Stimulated activated CD4-positive, alpha-beta T cell treated with anti-CD3 and anti-CD28 coated beads, Interleukin-15, amount 100 ng/mL, for 24 hours (primary cell): ENCODE results near the gene OR2AJ1.

Source experiments
- DNase-seq: peaks from one replicate; pipeline ENCODE4 v3.0.0-alpha.2; 2020

Gene OR2AJ1, protein sequence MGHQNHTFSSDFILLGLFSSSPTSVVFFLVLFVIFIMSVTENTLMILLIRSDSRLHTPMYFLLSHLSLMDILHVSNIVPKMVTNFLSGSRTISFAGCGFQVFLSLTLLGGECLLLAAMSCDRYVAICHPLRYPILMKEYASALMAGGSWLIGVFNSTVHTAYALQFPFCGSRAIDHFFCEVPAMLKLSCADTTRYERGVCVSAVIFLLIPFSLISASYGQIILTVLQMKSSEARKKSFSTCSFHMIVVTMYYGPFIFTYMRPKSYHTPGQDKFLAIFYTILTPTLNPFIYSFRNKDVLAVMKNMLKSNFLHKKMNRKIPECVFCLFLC

GRCh38 chr1:247924868-247925267 lies at the start of gene OR2AJ1:
Gene OR2AJ1 (plus strand): TSS chr1:247924889. CDS start chr1:247933769, 8,880 bp downstream.
- no peak for DNase-seq

- DNase-seq, result no peak
Observed at GRCh38 chr1:247883346-247883745, 41.3 kb upstream of the OR2AJ1 start.

- DNase-seq, result no peak
Observed at GRCh38 chr1:247884797-247885413, 39.8 kb upstream of the OR2AJ1 start.

- DNase-seq, result no peak
Observed at GRCh38 chr1:247895163-247895637, 29.5 kb upstream of the OR2AJ1 start, which contains the start of gene OR2W3. Gene OR2W3 (plus strand): TSS chr1:247895587. CDS start chr1:247895587, 0 bp downstream.

- no peak for DNase-seq
Observed at GRCh38 chr1:247895976-247896375, 28.7 kb upstream of the OR2AJ1 start.

DNA sequence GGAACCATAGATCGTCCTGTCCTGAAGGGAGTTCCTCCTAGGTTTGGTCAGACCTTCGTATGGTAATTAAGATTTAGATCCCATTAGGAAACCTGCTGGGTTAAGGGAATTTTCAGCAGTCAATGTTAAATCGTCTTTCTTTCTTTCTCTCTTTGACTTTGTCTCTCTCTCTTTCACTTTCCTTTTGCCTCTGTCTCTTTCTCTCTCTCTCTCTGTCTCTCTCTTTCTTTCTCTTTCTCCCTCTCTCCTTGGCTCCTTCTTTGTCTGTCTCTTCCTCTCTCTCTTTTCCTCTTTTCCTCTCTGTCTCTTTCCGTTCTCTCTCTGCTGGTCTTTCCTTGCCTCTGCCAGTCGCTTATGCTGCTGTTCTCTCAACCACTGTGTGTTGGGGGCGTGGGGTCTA lies 20.6 kb upstream of the OR2AJ1 start:
- no peak for DNase-seq

GRCh38 chr1:247905181-247905580 lies 19.5 kb upstream of the OR2AJ1 start:
- no peak for DNase-seq

- DNase-seq, result no peak
Observed at GRCh38 chr1:247905910-247906503, 18.7 kb upstream of the OR2AJ1 start.

DNA sequence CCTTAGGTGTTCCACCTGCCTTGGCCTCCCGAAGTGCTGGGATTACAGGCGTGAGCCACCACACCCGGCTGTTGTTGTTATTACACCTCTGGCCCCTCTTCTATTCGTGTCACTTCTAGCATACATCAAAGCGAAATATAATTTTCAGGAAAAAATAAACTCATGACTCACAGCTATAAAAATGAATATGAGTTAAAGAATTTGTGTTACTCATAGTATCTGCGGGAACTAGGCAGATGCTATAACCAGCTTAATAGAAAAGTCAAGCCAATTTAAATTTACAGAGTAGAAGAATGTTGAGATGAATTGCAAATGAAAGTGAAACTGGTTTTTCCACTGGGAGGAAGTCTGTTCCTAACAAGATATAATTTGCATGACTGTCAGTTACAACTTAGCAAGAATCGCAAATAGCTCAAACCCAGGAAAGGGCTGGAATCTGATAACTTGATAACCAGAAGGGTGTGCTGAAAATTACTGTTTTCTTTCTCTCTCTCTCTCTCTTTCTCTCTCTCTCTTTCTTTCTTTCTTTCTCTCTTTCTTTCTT lies 18.1 kb upstream of the OR2AJ1 start:
- DNase-seq, result peak; percentile 20

- DNase-seq, result no peak
Observed at GRCh38 chr1:247908766-247909165, 15.9 kb upstream of the OR2AJ1 start.

DNA sequence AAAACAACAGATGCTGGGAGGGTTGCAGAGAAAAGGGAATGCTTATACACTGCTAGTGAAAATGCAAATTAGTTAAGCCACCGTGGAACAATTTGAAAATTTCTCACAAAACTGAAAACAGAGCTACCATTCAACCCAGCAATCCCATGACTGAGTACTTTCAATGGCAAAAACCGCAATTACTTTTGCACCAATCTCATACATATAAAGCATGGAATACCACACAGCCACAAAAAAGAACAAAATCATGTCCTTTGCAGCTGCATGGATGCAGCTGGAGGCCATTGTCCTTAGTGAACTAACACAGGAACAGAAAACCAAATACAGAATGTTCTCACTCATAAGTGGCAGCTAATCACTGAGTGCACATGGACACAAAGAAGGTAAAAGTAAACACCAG lies 10.9 kb upstream of the OR2AJ1 start:
- no peak for DNase-seq

DNA sequence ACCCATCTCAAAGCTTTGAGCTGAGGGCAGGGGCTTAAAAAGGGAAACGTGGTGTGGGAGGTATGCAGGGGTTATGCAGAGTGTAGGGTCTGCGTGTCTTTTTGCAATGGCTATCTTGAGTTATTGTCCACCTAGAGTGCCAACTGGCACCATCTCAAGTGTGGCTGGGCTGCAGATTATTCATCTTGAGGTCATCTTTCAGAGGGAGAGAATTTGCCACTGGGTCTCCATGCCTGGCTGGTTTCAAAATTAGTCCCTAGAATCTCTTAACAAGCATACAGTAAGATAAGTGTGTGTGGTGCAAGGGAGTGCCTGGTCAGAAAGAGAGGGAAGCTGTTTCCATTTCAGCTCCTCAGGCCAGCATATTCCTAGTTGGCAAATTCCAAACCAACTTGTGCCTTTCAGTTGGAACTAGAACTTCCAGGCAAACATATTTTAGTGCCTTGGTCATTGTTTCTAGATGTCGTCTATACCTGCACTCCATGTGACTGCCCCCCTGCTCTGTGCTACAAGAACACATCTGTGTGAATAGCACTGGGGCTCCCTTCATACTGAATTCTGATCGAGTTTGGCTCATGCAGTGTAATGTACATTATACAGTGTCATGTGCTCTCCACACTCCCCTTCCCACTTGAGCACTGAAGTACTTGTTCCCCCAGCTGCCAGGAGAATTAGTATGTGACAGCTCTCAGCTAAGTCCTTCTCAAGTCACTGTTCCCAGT lies 9.6 kb upstream of the OR2AJ1 start:
- DNase-seq, result no peak

DNA sequence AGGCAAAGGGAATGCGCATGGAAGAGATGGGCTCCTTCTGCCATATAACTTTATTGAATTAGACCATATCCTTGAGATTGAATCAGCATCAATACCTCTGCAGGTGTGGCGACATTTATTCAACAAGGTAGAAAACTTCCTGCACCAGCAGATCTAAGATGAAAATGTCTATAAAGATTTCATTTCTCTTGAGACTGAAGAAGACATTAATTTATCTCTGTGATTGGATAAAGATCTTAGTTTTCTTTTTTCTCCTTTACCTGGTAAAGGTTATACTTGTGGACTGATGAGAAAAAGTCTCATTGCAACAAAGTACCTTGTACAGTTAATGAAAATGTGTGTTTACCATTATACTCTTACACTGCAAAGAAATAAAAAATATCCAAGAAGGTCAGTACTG lies 4.7 kb upstream of the OR2AJ1 start, which contains the start of gene OR2T8:
Gene OR2T8, plus strand, starts transcription at position 301 of the 400 bp plus-strand sequence. CDS start 766 bp downstream, outside the sequence.
- DNase-seq, result no peak

DNA sequence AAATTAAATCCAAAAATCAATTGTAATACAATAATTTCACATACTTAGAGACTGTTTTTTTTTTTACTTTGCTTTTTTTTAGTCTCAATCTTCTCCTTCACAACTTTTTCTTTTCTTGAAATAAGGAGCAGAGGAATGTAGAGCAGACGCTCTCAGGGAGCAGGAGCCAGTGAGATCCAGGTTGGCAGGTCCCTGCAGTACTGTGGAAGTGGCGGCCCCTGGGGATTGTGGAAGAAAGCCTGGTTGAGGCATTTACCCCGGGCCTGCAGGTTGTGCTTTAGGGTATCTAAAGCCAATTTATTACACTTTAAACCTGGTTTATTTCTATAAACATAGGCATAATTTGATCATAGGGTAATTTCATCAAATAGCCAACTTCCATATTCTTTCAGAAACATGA lies 748 bp upstream of the OR2AJ1 start:
- DNase-seq, result no peak

GRCh38 chr1:247933989-247934388 lies 9.3 kb downstream of the OR2AJ1 start:
- DNase-seq, result no peak

- DNase-seq, result no peak
Observed at GRCh38 chr1:247935781-247936180, 11.1 kb downstream of the OR2AJ1 start.

- DNase-seq, result no peak
Observed at GRCh38 chr1:247936415-247936814, 11.7 kb downstream of the OR2AJ1 start.

DNA sequence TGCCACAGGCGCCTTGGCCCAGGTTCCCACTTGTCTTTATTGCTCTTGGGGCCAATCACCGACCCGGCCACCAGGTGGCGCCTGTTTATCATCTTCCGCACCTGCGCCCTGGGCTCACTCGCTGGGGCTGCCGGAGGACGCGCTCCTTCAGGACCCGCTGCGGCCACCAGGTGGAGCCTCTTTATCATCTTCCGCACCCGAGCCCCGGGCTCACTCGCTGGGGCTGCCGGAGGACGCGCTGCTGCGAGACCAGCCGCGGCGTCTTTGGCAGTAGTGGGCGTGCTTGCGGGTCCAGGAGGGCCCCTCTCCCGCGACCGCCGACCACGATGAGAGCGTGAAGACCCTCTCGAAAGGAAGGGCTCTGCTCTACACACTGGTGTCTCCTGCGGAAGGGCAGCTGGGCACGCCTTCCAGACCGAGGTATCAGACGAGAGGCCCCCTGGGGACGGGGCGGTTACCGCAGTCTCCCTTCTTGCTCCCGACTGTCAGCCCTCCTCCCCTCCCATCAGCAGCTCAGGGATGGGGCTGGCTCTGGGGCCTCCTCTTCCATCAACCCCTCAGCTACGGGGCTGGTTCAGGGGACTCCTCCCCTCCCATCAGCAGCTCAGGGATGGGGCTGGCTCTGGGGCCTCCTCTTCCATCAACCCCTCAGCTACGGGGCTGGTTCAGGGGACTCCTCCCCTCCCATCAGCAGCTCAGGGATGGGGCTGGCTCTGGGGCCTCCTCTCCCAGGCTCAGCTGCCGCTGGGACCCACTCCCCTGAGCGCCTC lies 12.5 kb downstream of the OR2AJ1 start:
- peak; percentile 96 for DNase-seq

GRCh38 chr1:247942624-247943023 lies 17.9 kb downstream of the OR2AJ1 start:
- DNase-seq, result no peak

DNA sequence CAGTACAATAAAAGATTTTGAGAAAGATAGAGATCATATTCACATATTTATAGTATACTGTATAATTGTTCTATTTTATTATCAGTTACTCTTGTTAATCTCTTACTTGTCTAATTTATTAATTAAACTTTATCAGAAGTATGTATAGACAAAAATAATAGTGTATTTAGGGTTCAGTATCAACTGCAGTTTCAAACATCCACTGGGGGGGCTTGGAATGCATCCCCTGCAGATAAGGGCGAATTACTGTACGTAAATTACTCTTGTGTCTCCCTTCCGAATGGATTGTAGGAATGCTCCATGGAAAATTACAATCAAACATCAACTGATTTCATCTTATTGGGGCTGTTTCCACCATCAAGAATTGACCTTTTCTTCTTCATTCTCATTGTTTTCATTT lies 23.9 kb downstream of the OR2AJ1 start, which contains the start of gene OR2L8:
Gene OR2L8, plus strand, starts transcription at position 301 of the 400 bp plus-strand sequence. Its CDS starts 0 bp downstream, at position 301.
- no peak for DNase-seq

DNA sequence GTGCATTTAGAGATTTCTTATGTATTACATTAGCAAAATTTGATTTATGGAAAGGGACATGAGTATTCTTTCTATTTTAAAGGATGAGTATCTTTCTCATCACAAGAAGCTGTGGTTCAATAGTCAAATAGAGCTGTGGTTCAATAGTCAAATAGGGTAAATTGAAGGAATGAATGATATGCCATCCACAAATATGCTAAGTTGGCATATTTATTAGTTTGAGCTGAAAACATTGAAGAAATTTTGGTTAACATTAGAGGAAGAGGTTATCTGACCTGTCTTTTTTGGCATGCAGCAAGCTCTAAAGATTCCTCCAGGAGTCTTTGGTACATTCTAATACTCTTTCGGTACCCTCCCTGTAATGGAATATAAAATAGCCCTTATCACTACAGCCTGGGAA lies 28.7 kb downstream of the OR2AJ1 start:
- DNase-seq, result no peak

DNA sequence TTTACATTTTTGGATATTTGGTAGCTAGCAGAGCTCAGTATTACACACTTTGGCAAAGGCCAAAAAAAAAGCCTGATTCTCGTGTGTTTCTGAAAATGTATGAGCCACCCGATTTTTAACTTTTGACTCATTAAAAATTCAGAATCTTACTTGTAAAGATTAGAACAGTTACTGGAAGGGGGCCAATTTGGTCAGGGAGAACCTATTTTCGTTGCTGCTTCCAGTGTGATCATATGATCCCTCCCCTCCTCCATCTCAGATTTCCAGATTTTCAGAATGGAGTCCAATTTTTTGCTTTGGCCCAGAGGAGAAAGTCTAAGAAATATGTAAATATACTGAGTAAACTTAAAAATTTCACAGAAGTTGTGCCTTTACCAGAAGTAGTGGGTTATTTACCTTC lies 37.1 kb downstream of the OR2AJ1 start:
- DNase-seq, result no peak
